MM.1S (cell line): ENCODE measurements around the gene DIP2C.

Source experiments
- DNase-seq: peaks from one replicate; pipeline ENCODE4 v3.0.0-alpha.2; 2015
- H2AFZ ChIP-seq: fragments of 300-600 bp; sonication (generic); 2 replicates; pipeline ENCODE4 v1.6.0; 2016; ENCODE audit warnings: antibody characterized with exemption, low read length
- H3F3A ChIP-seq: fragments of 300-600 bp; sonication (generic); 2 replicates; pipeline ENCODE4 v1.6.1; 2016; ENCODE audit warnings: mild to moderate bottlenecking, antibody characterized with exemption, low read length, moderate library complexity, mixed read lengths; ENCODE audit not compliant: insufficient read depth
- H3K27ac ChIP-seq: fragments of 300-600 bp; sonication (generic); 2 replicates; pipeline ENCODE4 v1.5.1; 2016; ENCODE audit warnings: mild to moderate bottlenecking, low read length
- H3K27me3 ChIP-seq: fragments of 300-600 bp; sonication (generic); replicated peaks from 2 replicates; pipeline ENCODE4 v1.6.0; 2016; ENCODE audit warnings: low read length; ENCODE audit not compliant: insufficient read depth
- H3K36me3 ChIP-seq: fragments of 300-600 bp; sonication (generic); replicated peaks from 2 replicates; pipeline ENCODE4 v1.6.1; 2016; ENCODE audit warnings: mild to moderate bottlenecking, low read length, mixed read lengths; ENCODE audit not compliant: insufficient read depth
- H3K4me1 ChIP-seq: fragments of 300-600 bp; sonication (generic); 2 replicates; pipeline ENCODE4 v1.6.1; 2016; ENCODE audit warnings: low read length, mixed read lengths
- H3K4me2 ChIP-seq: fragments of 300-600 bp; sonication (generic); 2 replicates; pipeline ENCODE4 v1.6.0; 2016; ENCODE audit warnings: low read depth, low read length
- H3K4me3 ChIP-seq: fragments of 300-600 bp; sonication (generic); 2 replicates; pipeline ENCODE4 v1.5.1; 2016; ENCODE audit warnings: low read length, mixed read lengths
- H3K79me2 ChIP-seq: fragments of 300-600 bp; sonication (generic); 2 replicates; pipeline ENCODE4 v1.6.1; 2016; ENCODE audit warnings: mixed run types, low read length, mixed read lengths
- H3K9ac ChIP-seq: fragments of 300-600 bp; sonication (generic); 2 replicates; pipeline ENCODE4 v1.6.1; 2016; ENCODE audit warnings: low read length, mixed read lengths
- H3K9me2 ChIP-seq: fragments of 300-600 bp; sonication (generic); replicated peaks from 2 replicates; pipeline ENCODE4 v1.6.1; 2016; ENCODE audit warnings: mild to moderate bottlenecking, low read length, mixed read lengths; ENCODE audit not compliant: insufficient read depth
- H3K9me3 ChIP-seq: fragments of 300-600 bp; sonication (generic); replicated peaks from 2 replicates; pipeline ENCODE4 v1.6.1; 2016; ENCODE audit warnings: mild to moderate bottlenecking, low read length, mixed read lengths; ENCODE audit not compliant: insufficient read depth
- H4K20me1 ChIP-seq: fragments of 300-600 bp; sonication (generic); 2 replicates; pipeline ENCODE4 v1.6.1; 2016; ENCODE audit warnings: mild to moderate bottlenecking, low read length, moderate library complexity, mixed read lengths; ENCODE audit not compliant: insufficient read depth
- CTCF ChIP-seq: fragments of 300-600 bp; sonication (generic); IDR thresholded peaks from 2 replicates; pipeline ENCODE4 v1.5.1; 2016; ENCODE audit warnings: antibody characterized with exemption, low read length, mixed read lengths
- EZH2 ChIP-seq: fragments of 300-600 bp; sonication (generic); optimal IDR thresholded peaks from 2 replicates; pipeline ENCODE3; 2017; ENCODE audit warnings: low read depth, mild to moderate bottlenecking, antibody characterized with exemption, low read length, mixed read lengths
- EZH2phosphoT487 ChIP-seq: fragments of 300-600 bp; sonication (generic); IDR thresholded peaks from 2 replicates; pipeline ENCODE4 v1.6.1; 2018; ENCODE audit warnings: antibody characterized with exemption, low read length

Gene DIP2C

GRCh38 chr10:572696-573095 lies 116.8 kb downstream of the DIP2C start:
- Histone ChIP-seq H2AFZ (no peak overlapping the region), H3K9me3 (no peaks in the 10 kb centered on the region), H3K36me3 (no peaks in the 10 kb centered on the region), H3F3A (peaks cover 17% of the 10 kb centered on the region), H3K27ac (no peak overlapping the region), H3K9ac (no peak overlapping the region), H3K9me2 (no peaks in the 10 kb centered on the region), H4K20me1 (no peaks in the 10 kb centered on the region), H3K27me3 (no peaks in the 10 kb centered on the region), H3K79me2 (no peaks in the 10 kb centered on the region), H3K4me3 (no peak overlapping the region), H3K4me1 (peaks cover 23% of the 10 kb centered on the region), H3K4me2 (no peak overlapping the region)
- DNase-seq = no peak
- TF ChIP-seq EZH2 (no peak), EZH2phosphoT487 (no peak), CTCF (no peak)

DNA sequence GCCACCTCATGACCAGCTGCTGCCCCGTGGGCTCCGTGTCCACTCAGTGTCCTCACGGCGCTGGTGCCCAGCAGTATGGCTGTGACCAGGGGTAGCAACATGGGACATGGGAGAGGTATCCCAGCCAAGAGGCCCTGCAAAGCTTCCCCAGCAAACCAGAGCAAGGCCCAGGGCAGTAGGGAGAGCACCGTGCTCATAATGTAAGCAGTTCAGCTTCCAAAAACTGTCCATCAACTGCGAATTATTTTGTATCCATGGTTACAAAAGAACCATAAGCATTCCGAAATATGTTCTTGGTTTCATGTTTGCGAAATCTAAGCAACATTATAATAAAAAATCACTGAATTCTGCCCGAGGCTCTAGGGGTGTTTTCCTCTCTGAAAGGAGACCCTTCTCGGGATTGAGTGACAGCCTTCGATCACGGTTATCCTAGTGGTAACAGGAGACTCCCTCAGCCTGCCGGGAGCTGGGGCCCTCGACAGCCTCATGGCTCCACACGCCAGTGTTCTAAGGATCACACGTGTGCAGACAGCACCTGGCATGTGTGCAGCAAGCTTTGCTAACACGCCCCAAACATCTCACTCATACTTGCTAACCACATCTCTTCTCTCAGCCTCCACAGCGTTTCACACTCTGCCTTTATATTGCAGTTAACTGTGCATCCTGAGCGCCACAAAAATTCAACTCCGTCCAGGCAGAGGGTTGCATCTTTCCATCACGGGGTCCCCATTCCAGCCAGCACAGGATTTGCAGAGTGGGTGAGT lies 117.6 kb downstream of the DIP2C start:
- H3K27me3 ChIP-seq = no peaks in the 10 kb centered on the region
- H2AFZ ChIP-seq = no peak overlapping the region
- H3K27ac ChIP-seq = no peak overlapping the region
- H3K9ac ChIP-seq = no peak overlapping the region
- no peak for DNase-seq
- no peak for TF ChIP-seq CTCF
- H3K36me3 ChIP-seq = no peaks in the 10 kb centered on the region
- H3K4me3 ChIP-seq = no peak overlapping the region
- H4K20me1 ChIP-seq = no peaks in the 10 kb centered on the region
- no peak overlapping the region for H3K4me2 ChIP-seq
- no peaks in the 10 kb centered on the region for H3K79me2 ChIP-seq
- peaks cover 22% of the 10 kb centered on the region for H3F3A ChIP-seq
- H3K4me1 ChIP-seq = peaks cover 31% of the 10 kb centered on the region
- H3K9me2 ChIP-seq = no peaks in the 10 kb centered on the region
- no peaks in the 10 kb centered on the region for H3K9me3 ChIP-seq

DNA sequence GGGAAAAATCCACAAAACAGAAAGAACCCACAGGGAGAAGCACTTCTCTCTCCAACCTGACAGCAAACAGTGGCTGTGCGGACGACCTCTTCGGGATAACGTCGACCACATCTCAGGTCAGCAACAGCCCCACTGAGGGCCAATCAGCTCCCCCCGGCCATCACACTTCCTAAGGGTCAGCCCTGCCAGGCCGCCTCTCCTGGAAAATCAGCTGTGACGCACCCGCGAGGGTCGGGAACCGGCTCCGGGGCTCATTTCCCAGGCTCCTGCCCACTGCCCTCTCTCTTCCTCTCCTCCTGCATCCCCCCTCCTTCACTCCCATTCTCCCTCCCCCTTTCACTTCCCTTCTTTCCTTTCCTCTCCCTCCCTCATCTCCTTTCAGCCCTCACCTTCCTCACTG lies 118.3 kb downstream of the DIP2C start:
- Histone ChIP-seq H3K9ac (no peak overlapping the region), H3K27me3 (no peaks in the 10 kb centered on the region), H3K4me2 (no peak overlapping the region), H2AFZ (no peak overlapping the region), H3K27ac (no peak overlapping the region), H3K9me2 (no peaks in the 10 kb centered on the region), H3K9me3 (no peaks in the 10 kb centered on the region), H3K79me2 (no peaks in the 10 kb centered on the region), H3K36me3 (no peaks in the 10 kb centered on the region), H4K20me1 (no peaks in the 10 kb centered on the region), H3F3A (peaks cover 26% of the 10 kb centered on the region), H3K4me3 (no peak overlapping the region), H3K4me1 (peaks cover 33% of the 10 kb centered on the region)
- DNase-seq = no peak
- no peak for TF ChIP-seq EZH2
- TF ChIP-seq EZH2phosphoT487 = no peak
- no peak for TF ChIP-seq CTCF
